H1 (cell line): Measurements from ENCODE around the gene GPR87. TPM values are rescaled to one million over a fixed set of nuclear protein-coding genes. Genes with fewer than 3 reads are reported as not detected.

Experiments used
- CTCF ChIA-PET: fragments of 300-600 bp; sonication (Branson Sonifier 250); formaldehyde crosslinking; loops from one replicate; lab custom pipeline; 2021; ENCODE audit not compliant: partially characterized antibody; lab: Charles Lee
- POLR2A ChIA-PET: fragments of 300-600 bp; sonication (Branson Sonifier 250); formaldehyde crosslinking; loops from one replicate; lab custom pipeline; 2021; ENCODE audit warnings: inconsistent platforms; ENCODE audit not compliant: partially characterized antibody; lab: Charles Lee
- DNase-seq, 2 experiments: peaks; one replicate each; pipeline versions ENCODE4 v3.0.0 to v3.0.0-alpha.2; 2010 to 2022; ENCODE audit warnings: low spot score in 2 of 2, low read depth in 1 of 2, mixed read lengths in 1 of 2
- FAIRE-seq: peaks from 2 replicates; lab custom pipeline; 2011; peaks lifted over from hg19 to GRCh38; lab: Jason Lieb, UNC
- H2AFZ ChIP-seq: 2 replicates; pipeline ENCODE4 v1.8.1; 2012; ENCODE audit warnings: low read length, inconsistent platforms
- H2AK5ac ChIP-seq: 2 replicates; pipeline ENCODE4 v1.6.1; 2013; ENCODE audit warnings: low read depth, low read length
- H2BK120ac ChIP-seq: replicated peaks from 2 replicates; pipeline ENCODE3; 2013; ENCODE audit warnings: low read depth, low read length, inconsistent platforms
- H2BK12ac ChIP-seq: 2 replicates; pipeline ENCODE4 v1.6.1; 2013; ENCODE audit warnings: low read depth, low read length
- H2BK15ac ChIP-seq: 2 replicates; pipeline ENCODE4 v1.6.1; 2013; ENCODE audit warnings: low read length
- H2BK20ac ChIP-seq: 2 replicates; pipeline ENCODE4 v1.6.1; 2013; ENCODE audit warnings: low read length
- H2BK5ac ChIP-seq: 2 replicates; pipeline ENCODE4 v1.6.1; 2013; ENCODE audit warnings: low read depth, low read length
- H3K14ac ChIP-seq: 2 replicates; pipeline ENCODE4 v1.6.1; 2013; ENCODE audit warnings: inconsistent platforms; ENCODE audit not compliant: insufficient read length
- H3K18ac ChIP-seq: 2 replicates; pipeline ENCODE4 v1.6.1; 2013; ENCODE audit warnings: low read length; ENCODE audit errors: extremely low read depth
- H3K23ac ChIP-seq: 2 replicates; pipeline ENCODE4 v1.6.1; 2013; ENCODE audit warnings: inconsistent platforms; ENCODE audit not compliant: insufficient read length
- H3K23me2 ChIP-seq: 2 replicates; pipeline ENCODE4 v1.6.1; 2013; ENCODE audit warnings: low read depth, low read length
- H3K27ac ChIP-seq: 2 replicates; pipeline ENCODE4 v1.6.1; 2011; ENCODE audit warnings: low read depth, low read length, inconsistent platforms
- H3K27me3 ChIP-seq, 4 experiments: replicated peaks in 1 of 4; 1 replicate in 1 of 4; 2 replicates in 3 of 4; pipeline versions ENCODE4 v1.6.1 to v1.8.1; 2011 to 2013; ENCODE audit warnings: low read length in 3 of 4, mild to moderate bottlenecking in 3 of 4, inconsistent platforms in 2 of 4, mixed read lengths in 2 of 4, moderate library complexity in 1 of 4; ENCODE audit not compliant: control insufficient read depth in 3 of 4, insufficient read depth in 3 of 4; ENCODE audit errors: extremely low read depth in 1 of 4
- H3K36me3 ChIP-seq, 4 experiments: 2 replicates each; pipeline versions ENCODE4 v1.6.1 to v1.8.1; 2011 to 2013; ENCODE audit warnings: mild to moderate bottlenecking in 4 of 4, low read length in 3 of 4, moderate library complexity in 2 of 4, control low read depth in 1 of 4, inconsistent platforms in 1 of 4; ENCODE audit not compliant: insufficient read depth in 4 of 4, control insufficient read depth in 2 of 4
- H3K4ac ChIP-seq: replicated peaks from 2 replicates; pipeline ENCODE3; 2013; ENCODE audit warnings: low read length, low read depth, mixed read lengths, inconsistent platforms; ENCODE audit not compliant: insufficient read length
- H3K4me1 ChIP-seq, 4 experiments: replicated peaks in 1 of 4; 1 replicate in 1 of 4; 2 replicates in 3 of 4; pipeline versions ENCODE4 v1.6.1 to v1.8.1; 2011 to 2013; ENCODE audit warnings: low read length in 3 of 4, inconsistent platforms in 2 of 4, mixed read lengths in 1 of 4; ENCODE audit not compliant: insufficient read depth in 4 of 4, control insufficient read depth in 3 of 4
- H3K4me2 ChIP-seq, 2 experiments: 2 replicates each; pipeline versions ENCODE4 v1.6.1 to v1.8.1; 2011 to 2013; ENCODE audit warnings: low read depth in 2 of 2, low read length in 2 of 2, control low read depth in 1 of 2, inconsistent platforms in 1 of 2, mild to moderate bottlenecking in 1 of 2; ENCODE audit not compliant: insufficient read depth in 1 of 2
- H3K4me3 ChIP-seq, 4 experiments: fragments of 200-600, 300-600 bp in 1 of 4; sonication (generic), shearing (Covaris generic), sonication (Bioruptor Twin) in 1 of 4; 2 replicates each; pipeline versions ENCODE4 v1.5.1 to v1.8.1; 2011 to 2016; ENCODE audit warnings: low read length in 4 of 4, low read depth in 3 of 4, control low read depth in 2 of 4, inconsistent platforms in 2 of 4, mild to moderate bottlenecking in 2 of 4, mixed read lengths in 1 of 4, moderate library complexity in 1 of 4; ENCODE audit not compliant: insufficient read depth in 2 of 4; ENCODE audit errors: extremely low read depth in 1 of 4
- H3K56ac ChIP-seq: replicated peaks from 2 replicates; pipeline ENCODE3; 2013; ENCODE audit warnings: low read depth, mild to moderate bottlenecking, mixed read lengths, low read length, inconsistent platforms; ENCODE audit not compliant: insufficient read length
- H3K79me1 ChIP-seq: 2 replicates; pipeline ENCODE4 v1.6.1; 2013; ENCODE audit warnings: low read depth, low read length, control low read depth
- H3K79me2 ChIP-seq, 2 experiments: 2 replicates each; pipeline versions ENCODE4 v1.6.1 to v1.8.1; 2012 to 2013; ENCODE audit warnings: low read length in 2 of 2, mild to moderate bottlenecking in 2 of 2, inconsistent platforms in 1 of 2; ENCODE audit not compliant: insufficient read depth in 2 of 2, control insufficient read depth in 1 of 2
- H3K9ac ChIP-seq, 4 experiments: replicated peaks in 1 of 4; 1 replicate in 1 of 4; 2 replicates in 3 of 4; pipeline versions ENCODE4 v1.6.1 to v1.8.1; 2011 to 2013; ENCODE audit warnings: low read depth in 3 of 4, low read length in 3 of 4, control low read depth in 2 of 4, mild to moderate bottlenecking in 2 of 4, moderate library complexity in 2 of 4, inconsistent platforms in 1 of 4; ENCODE audit errors: extremely low read depth in 1 of 4
- H3K9me3 ChIP-seq, 2 experiments: 2 replicates each; pipeline versions ENCODE4 v1.6.1 to v1.8.1; 2012 to 2013; ENCODE audit warnings: mild to moderate bottlenecking in 2 of 2, moderate library complexity in 2 of 2, control low read depth in 1 of 2, inconsistent platforms in 1 of 2, low read depth in 1 of 2, low read length in 1 of 2, mixed read lengths in 1 of 2; ENCODE audit not compliant: insufficient read depth in 2 of 2
- H4K20me1 ChIP-seq, 2 experiments: replicated peaks in 1 of 2; 2 replicates each; pipeline versions ENCODE3 to v1.8.1; 2011 to 2013; ENCODE audit warnings: inconsistent platforms in 2 of 2, low read length in 2 of 2, mild to moderate bottlenecking in 1 of 2; ENCODE audit not compliant: insufficient read depth in 2 of 2, control insufficient read depth in 1 of 2
- H4K5ac ChIP-seq: 2 replicates; pipeline ENCODE4 v1.6.1; 2013; ENCODE audit warnings: low read length, low read depth, mixed read lengths, inconsistent platforms; ENCODE audit not compliant: insufficient read length
- H4K8ac ChIP-seq: 2 replicates; pipeline ENCODE4 v1.8.0; 2013; ENCODE audit warnings: mild to moderate bottlenecking, moderate library complexity, low read length, inconsistent platforms; ENCODE audit not compliant: insufficient read depth; ENCODE audit errors: extremely low read depth
- H4K91ac ChIP-seq: replicated peaks from 2 replicates; pipeline ENCODE3; 2013; ENCODE audit warnings: low read length, mixed read lengths, inconsistent platforms; ENCODE audit not compliant: insufficient read length
- EP300 ChIP-seq, 2 experiments: IDR thresholded peaks; 1 replicate in 1 of 2; 2 replicates in 1 of 2; pipeline ENCODE4 v1.6.1; 2011 to 2012; ENCODE audit warnings: low read depth in 2 of 2, low read length in 2 of 2, mild to moderate bottlenecking in 2 of 2, borderline replicate concordance in 1 of 2, inconsistent platforms in 1 of 2, moderate library complexity in 1 of 2
- WGBS, 2 experiments: shearing (Covaris generic) in 1 of 2; methylation state at CpG; one replicate each; pipeline versions ENCODE4 v1.1.6 to v1.1.7; 2013 to 2015; ENCODE audit warnings: low lambda C conversion rate in 2 of 2, mixed read lengths in 2 of 2, inconsistent platforms in 1 of 2, low coverage in 1 of 2, missing lambda C conversion rate in 1 of 2; ENCODE audit not compliant: insufficient replicate concordance in 2 of 2, insufficient coverage in 1 of 2, insufficient read length in 1 of 2; ENCODE audit errors: extremely low coverage in 1 of 2, missing lambda C conversion rate in 1 of 2; 5-methylcytosine and 5-hydroxymethylcytosine counted together
- polyA plus RNA-seq, 7 experiments: library from polyadenylated mRNA; depleted of rRNA in 3 of 7; stranded (reverse) in 5 of 7; unstranded in 2 of 7; fragments of >200 nt in 5 of 7; fragments of 200-250 nt in 2 of 7; gene quantifications; 1 replicate in 5 of 7; 2 replicates in 1 of 7; 4 replicates in 1 of 7; pipeline versions ENCODE4 v1.2.1 to v1.2.3, GENCODE V29; 2011 to 2013; ENCODE audit warnings: missing spikeins in 2 of 7, mixed read lengths in 2 of 7
- total RNA-seq: library from RNA; stranded (reverse); fragmentation: NEBNext Ultra II Directional; extraction: Animal tissue kit (Norgen Biotek cat#: 25700); gene quantifications from 2 replicates; pipeline ENCODE4 v1.2.1, GENCODE V29; 2021

Gene GPR87
- total and polyA plus RNA-seq, 2 of the 8 experiments (the other 6 are each of a cell fraction or from before 2014, with no cell fraction given): 0.05 TPM; not detected in 1

DNA sequence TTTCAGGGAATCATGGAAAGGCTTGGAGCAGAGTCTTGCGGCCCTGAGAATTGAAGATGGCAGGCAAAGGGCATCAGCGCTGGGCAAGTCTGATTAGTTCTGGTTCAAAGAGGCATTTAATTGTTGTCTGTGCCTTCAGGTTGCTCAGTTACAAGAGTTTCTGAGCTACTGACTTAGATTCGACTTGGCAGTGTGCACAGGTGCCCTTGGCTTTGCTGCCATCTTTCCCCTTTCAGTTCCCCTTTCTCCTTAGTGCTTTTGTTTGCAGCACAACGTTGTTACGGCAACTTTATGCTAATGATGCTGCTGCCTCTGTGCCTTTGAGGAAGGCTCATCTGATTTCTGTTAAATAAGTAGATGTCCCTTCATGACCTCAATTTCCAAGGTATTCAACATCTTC, 50.8 kb downstream of the GPR87 start:
- Histone ChIP-seq H4K8ac (no peak overlapping the region), H3K27ac (peak overlapping the region; percentile 61; the same call in 1 of the 2 replicates), H4K5ac (no peak overlapping the region), H3K14ac (no peak overlapping the region), H4K20me1 (no peaks in the 10 kb centered on the region), H3K23ac (no peak overlapping the region), H3K18ac (no peak overlapping the region), H3K4me2 (no peak overlapping the region), H3K4me1 (peaks cover 0 to 7% (median 3%) of the 10 kb centered on the region in 4 experiments; a peak in 2 of 7 replicates), H2BK12ac (no peak overlapping the region), H3K56ac (no peak overlapping the region), H3K4me3 (no peak overlapping the region), H3K4ac (no peak overlapping the region), H3K23me2 (no peaks in the 10 kb centered on the region; the same call in 1 of the 2 replicates), H3K27me3 (no peaks in the 10 kb centered on the region), H2BK20ac (no peak overlapping the region), H2AK5ac (no peak overlapping the region), H2BK15ac (0 out of 2 replicates have a peak overlapping the region, but pooled peaks have one; percentile 23), H2BK120ac (no peak overlapping the region), H3K79me2 (no peaks in the 10 kb centered on the region), H2AFZ (no peak overlapping the region), H3K36me3 (no peaks in the 10 kb centered on the region), H3K79me1 (no peaks in the 10 kb centered on the region; the same call in 1 of the 2 replicates), H2BK5ac (no peak overlapping the region; the same call in 1 of the 2 replicates), H3K9ac (no peak overlapping the region), H3K9me3 (no peaks in the 10 kb centered on the region), H4K91ac (no peak overlapping the region)
- ChIA-PET CTCF (interaction anchor here (1.5 to 3.4 kb wide), 3 partner anchors 14 to 41 kb away, joined by 3 to 13 read pairs (median 6); no protein-coding TSS in a partner anchor), POLR2A (no interaction called here)
- whole genome bisulfite sequencing, 2 experiments: 76% methylated on average over 5 of the region's 5 CpGs; no CpG with 5 or more reads in 1 of the 2 experiments
- FAIRE-seq (peak; percentile 96), DNase-seq (peak in 1 of 2 experiments; percentile 17)
- 0 out of 3 replicates have a peak, but pooled peaks of 1 of the 2 experiments have one; percentile 9 for TF ChIP-seq EP300 (IDR thresholded peaks at IDR 0.05; ENCODE audit: borderline replicate concordance in 1 of 2, low read depth in 2 of 2, low read length in 2 of 2)
